ENCODE results near the gene IQGAP2.

Gene IQGAP2

GRCh38 chr5:76446776-76447175 lies 43.7 kb downstream of the IQGAP2 start:
- H3K4me3 ChIP-seq (ENCODE audit: low read length): no peak overlapping the region
- H3K4me1 ChIP-seq (ENCODE audit: control insufficient read depth, insufficient read depth, low read length): no peaks in the 10 kb centered on the region
- no peaks in the 10 kb centered on the region for H3K36me3 ChIP-seq (ENCODE audit: control insufficient read depth, insufficient read depth, low read length)
- no peaks in the 10 kb centered on the region for H3K27me3 ChIP-seq (ENCODE audit: control insufficient read depth, insufficient read depth, low read length)
- no peak overlapping the region for H3K9ac ChIP-seq (ENCODE audit: low read length)
- H3K27ac ChIP-seq (ENCODE audit: low read depth, low read length): no peak overlapping the region

- no peak overlapping the region for H3K9ac ChIP-seq (ENCODE audit: low read length)
- no peaks in the 10 kb centered on the region for H3K36me3 ChIP-seq (ENCODE audit: control insufficient read depth, insufficient read depth, low read length)
- H3K27ac ChIP-seq (ENCODE audit: low read depth, low read length): no peak overlapping the region
- H3K27me3 ChIP-seq (ENCODE audit: control insufficient read depth, insufficient read depth, low read length): no peaks in the 10 kb centered on the region
- no peaks in the 10 kb centered on the region for H3K4me1 ChIP-seq (ENCODE audit: control insufficient read depth, insufficient read depth, low read length)
- H3K4me3 ChIP-seq (ENCODE audit: low read length): no peak overlapping the region
These were observed 46.5 kb downstream of the IQGAP2 start for GRCh38 chr5:76449606-76450005.

GRCh38 chr5:76450054-76450453 lies 47.0 kb downstream of the IQGAP2 start:
- Histone ChIP-seq H3K4me1 (ENCODE audit: control insufficient read depth, insufficient read depth, low read length) (no peaks in the 10 kb centered on the region), H3K36me3 (ENCODE audit: control insufficient read depth, insufficient read depth, low read length) (no peaks in the 10 kb centered on the region), H3K27me3 (ENCODE audit: control insufficient read depth, insufficient read depth, low read length) (no peaks in the 10 kb centered on the region), H3K9ac (ENCODE audit: low read length) (no peak overlapping the region), H3K27ac (ENCODE audit: low read depth, low read length) (no peak overlapping the region), H3K4me3 (ENCODE audit: low read length) (no peak overlapping the region)

GRCh38 chr5:76451031-76451701 lies 48.1 kb downstream of the IQGAP2 start:
- Histone ChIP-seq H3K27ac (ENCODE audit: low read depth, low read length) (no peak overlapping the region), H3K4me3 (ENCODE audit: low read length) (no peak overlapping the region), H3K27me3 (ENCODE audit: control insufficient read depth, insufficient read depth, low read length) (no peaks in the 10 kb centered on the region)

GRCh38 chr5:76455531-76456133 lies 52.5 kb downstream of the IQGAP2 start:
- Histone ChIP-seq H3K27ac (ENCODE audit: low read depth, low read length) (no peak overlapping the region), H3K4me3 (ENCODE audit: low read length) (no peak overlapping the region), H3K4me1 (ENCODE audit: control insufficient read depth, insufficient read depth, low read length) (no peaks in the 10 kb centered on the region), H3K9ac (ENCODE audit: low read length) (no peak overlapping the region), H3K27me3 (ENCODE audit: control insufficient read depth, insufficient read depth, low read length) (no peaks in the 10 kb centered on the region), H3K36me3 (ENCODE audit: control insufficient read depth, insufficient read depth, low read length) (no peaks in the 10 kb centered on the region)

More at GRCh38 chr5:76451031-76451701, 48.1 kb downstream of the IQGAP2 start:
- no peaks in the 10 kb centered on the region for H3K36me3 ChIP-seq (ENCODE audit: control insufficient read depth, insufficient read depth, low read length)
- no peaks in the 10 kb centered on the region for H3K4me1 ChIP-seq (ENCODE audit: control insufficient read depth, insufficient read depth, low read length)
- no peak overlapping the region for H3K9ac ChIP-seq (ENCODE audit: low read length)

- Histone ChIP-seq H3K4me1 (ENCODE audit: control insufficient read depth, insufficient read depth, low read length) (no peaks in the 10 kb centered on the region), H3K36me3 (ENCODE audit: control insufficient read depth, insufficient read depth, low read length) (no peaks in the 10 kb centered on the region), H3K9ac (ENCODE audit: low read length) (no peak overlapping the region), H3K4me3 (ENCODE audit: low read length) (no peak overlapping the region), H3K27ac (ENCODE audit: low read depth, low read length) (no peak overlapping the region), H3K27me3 (ENCODE audit: control insufficient read depth, insufficient read depth, low read length) (no peaks in the 10 kb centered on the region)
These were observed 53.2 kb downstream of the IQGAP2 start for GRCh38 chr5:76456258-76456657.

GRCh38 chr5:76457674-76458485 lies 54.8 kb downstream of the IQGAP2 start:
- no peak overlapping the region for H3K4me3 ChIP-seq (ENCODE audit: low read length)
- no peak overlapping the region for H3K27ac ChIP-seq (ENCODE audit: low read depth, low read length)
- no peaks in the 10 kb centered on the region for H3K27me3 ChIP-seq (ENCODE audit: control insufficient read depth, insufficient read depth, low read length)
- no peak overlapping the region for H3K9ac ChIP-seq (ENCODE audit: low read length)
- H3K36me3 ChIP-seq (ENCODE audit: control insufficient read depth, insufficient read depth, low read length): no peaks in the 10 kb centered on the region
- H3K4me1 ChIP-seq (ENCODE audit: control insufficient read depth, insufficient read depth, low read length): no peaks in the 10 kb centered on the region

GRCh38 chr5:76458486-76458830 lies 55.4 kb downstream of the IQGAP2 start:
- H3K9ac ChIP-seq (ENCODE audit: low read length): no peak overlapping the region
- no peak overlapping the region for H3K27ac ChIP-seq (ENCODE audit: low read depth, low read length)
- no peaks in the 10 kb centered on the region for H3K4me1 ChIP-seq (ENCODE audit: control insufficient read depth, insufficient read depth, low read length)
- no peaks in the 10 kb centered on the region for H3K36me3 ChIP-seq (ENCODE audit: control insufficient read depth, insufficient read depth, low read length)
- H3K27me3 ChIP-seq (ENCODE audit: control insufficient read depth, insufficient read depth, low read length): no peaks in the 10 kb centered on the region
- H3K4me3 ChIP-seq (ENCODE audit: low read length): no peak overlapping the region

- H3K27ac ChIP-seq (ENCODE audit: low read depth, low read length): no peak overlapping the region
- H3K9ac ChIP-seq (ENCODE audit: low read length): no peak overlapping the region
- no peak overlapping the region for H3K4me3 ChIP-seq (ENCODE audit: low read length)
- no peaks in the 10 kb centered on the region for H3K4me1 ChIP-seq (ENCODE audit: control insufficient read depth, insufficient read depth, low read length)
- no peaks in the 10 kb centered on the region for H3K27me3 ChIP-seq (ENCODE audit: control insufficient read depth, insufficient read depth, low read length)
- no peaks in the 10 kb centered on the region for H3K36me3 ChIP-seq (ENCODE audit: control insufficient read depth, insufficient read depth, low read length)
These were observed 57.0 kb downstream of the IQGAP2 start for GRCh38 chr5:76460104-76460503.

GRCh38 chr5:76462097-76462667 lies 59.1 kb downstream of the IQGAP2 start:
- no peak overlapping the region for H3K4me3 ChIP-seq (ENCODE audit: low read length)
- H3K27me3 ChIP-seq (ENCODE audit: control insufficient read depth, insufficient read depth, low read length): no peaks in the 10 kb centered on the region
- H3K27ac ChIP-seq (ENCODE audit: low read depth, low read length): no peak overlapping the region
- H3K36me3 ChIP-seq (ENCODE audit: control insufficient read depth, insufficient read depth, low read length): no peaks in the 10 kb centered on the region
- H3K4me1 ChIP-seq (ENCODE audit: control insufficient read depth, insufficient read depth, low read length): no peaks in the 10 kb centered on the region
- H3K9ac ChIP-seq (ENCODE audit: low read length): no peak overlapping the region

- H3K27ac ChIP-seq (ENCODE audit: low read depth, low read length): no peak overlapping the region
- H3K4me3 ChIP-seq (ENCODE audit: low read length): no peak overlapping the region
- H3K36me3 ChIP-seq (ENCODE audit: control insufficient read depth, insufficient read depth, low read length): no peaks in the 10 kb centered on the region
- no peaks in the 10 kb centered on the region for H3K27me3 ChIP-seq (ENCODE audit: control insufficient read depth, insufficient read depth, low read length)
- no peaks in the 10 kb centered on the region for H3K4me1 ChIP-seq (ENCODE audit: control insufficient read depth, insufficient read depth, low read length)
- no peak overlapping the region for H3K9ac ChIP-seq (ENCODE audit: low read length)
These were observed 64.1 kb downstream of the IQGAP2 start for GRCh38 chr5:76467216-76467615.

GRCh38 chr5:76468635-76469425 lies 65.7 kb downstream of the IQGAP2 start:
- no peaks in the 10 kb centered on the region for H3K4me1 ChIP-seq (ENCODE audit: control insufficient read depth, insufficient read depth, low read length)
- no peaks in the 10 kb centered on the region for H3K27me3 ChIP-seq (ENCODE audit: control insufficient read depth, insufficient read depth, low read length)
- H3K36me3 ChIP-seq (ENCODE audit: control insufficient read depth, insufficient read depth, low read length): no peaks in the 10 kb centered on the region
- no peak overlapping the region for H3K27ac ChIP-seq (ENCODE audit: low read depth, low read length)
- H3K9ac ChIP-seq (ENCODE audit: low read length): no peak overlapping the region
- no peak overlapping the region for H3K4me3 ChIP-seq (ENCODE audit: low read length)
